ENCODE measurements around the gene PSMD12.

The PSMD12 gene

DNA sequence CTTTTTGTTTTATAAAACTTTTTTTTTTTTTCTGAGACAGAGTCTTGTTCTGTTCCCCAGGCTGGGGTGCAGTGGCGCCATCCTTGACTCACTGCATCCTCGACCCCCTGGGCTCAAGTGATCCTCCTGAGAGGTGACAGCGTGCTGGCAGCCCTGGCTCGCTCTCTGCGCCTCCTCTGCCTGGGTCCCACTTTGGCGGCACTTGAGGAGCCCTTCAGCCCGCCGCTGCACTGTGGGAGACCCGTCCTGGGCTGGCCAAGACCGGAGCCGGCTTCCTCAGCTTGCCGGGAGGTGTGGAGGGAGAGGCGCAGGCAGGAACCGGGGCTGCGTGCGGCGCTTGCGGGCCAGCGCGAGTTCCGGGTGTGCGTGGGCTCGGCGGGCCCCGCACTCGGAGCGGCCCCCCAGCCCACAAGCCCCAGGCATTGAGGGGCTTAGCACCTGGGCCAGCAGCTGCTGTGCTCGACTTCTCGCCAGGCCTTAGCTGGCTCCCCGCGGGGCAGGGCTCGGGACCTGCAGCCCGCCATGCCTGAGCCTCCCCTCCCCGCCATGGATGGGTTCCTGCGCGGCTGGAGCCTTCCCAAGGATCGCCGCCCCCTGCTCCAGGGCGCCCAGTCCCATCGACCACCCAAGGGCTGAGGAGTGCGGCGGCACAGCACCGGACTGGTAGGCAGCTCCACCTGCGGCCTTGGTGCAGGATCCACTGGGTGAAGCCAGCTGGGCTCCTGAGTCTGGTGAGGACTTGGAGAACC lies 71.8 kb downstream of the PSMD12 start:
- no peaks in the 10 kb centered on the region for H3K4me1 ChIP-seq (ENCODE audit: low read depth, poor library complexity, severe bottlenecking)
- H3K9ac ChIP-seq: no peak overlapping the region
- TF ChIP-seq, protein P1, sequence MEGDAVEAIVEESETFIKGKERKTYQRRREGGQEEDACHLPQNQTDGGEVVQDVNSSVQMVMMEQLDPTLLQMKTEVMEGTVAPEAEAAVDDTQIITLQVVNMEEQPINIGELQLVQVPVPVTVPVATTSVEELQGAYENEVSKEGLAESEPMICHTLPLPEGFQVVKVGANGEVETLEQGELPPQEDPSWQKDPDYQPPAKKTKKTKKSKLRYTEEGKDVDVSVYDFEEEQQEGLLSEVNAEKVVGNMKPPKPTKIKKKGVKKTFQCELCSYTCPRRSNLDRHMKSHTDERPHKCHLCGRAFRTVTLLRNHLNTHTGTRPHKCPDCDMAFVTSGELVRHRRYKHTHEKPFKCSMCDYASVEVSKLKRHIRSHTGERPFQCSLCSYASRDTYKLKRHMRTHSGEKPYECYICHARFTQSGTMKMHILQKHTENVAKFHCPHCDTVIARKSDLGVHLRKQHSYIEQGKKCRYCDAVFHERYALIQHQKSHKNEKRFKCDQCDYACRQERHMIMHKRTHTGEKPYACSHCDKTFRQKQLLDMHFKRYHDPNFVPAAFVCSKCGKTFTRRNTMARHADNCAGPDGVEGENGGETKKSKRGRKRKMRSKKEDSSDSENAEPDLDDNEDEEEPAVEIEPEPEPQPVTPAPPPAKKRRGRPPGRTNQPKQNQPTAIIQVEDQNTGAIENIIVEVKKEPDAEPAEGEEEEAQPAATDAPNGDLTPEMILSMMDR (conservative IDR thresholded peaks at IDR 0.05; ENCODE audit: low read depth, low read length): no peak
- H3K79me2 ChIP-seq (ENCODE audit: insufficient read depth, low read depth): no peaks in the 10 kb centered on the region
- no peak overlapping the region for H3K4me2 ChIP-seq
- H3K4me3 ChIP-seq (IDR thresholded peaks at IDR 0.05; ENCODE audit: insufficient read depth, low read depth, low read length): no peak overlapping the region
- no peak overlapping the region for H2AFZ ChIP-seq (ENCODE audit: low read depth)
- no peaks in the 10 kb centered on the region for H4K20me1 ChIP-seq (ENCODE audit: insufficient read depth)
- H3K27ac ChIP-seq: no peak overlapping the region
- H3K27me3 ChIP-seq (ENCODE audit: insufficient read depth, low read depth): no peaks in the 10 kb centered on the region
- H3K36me3 ChIP-seq (ENCODE audit: insufficient read depth): no peaks in the 10 kb centered on the region

DNA sequence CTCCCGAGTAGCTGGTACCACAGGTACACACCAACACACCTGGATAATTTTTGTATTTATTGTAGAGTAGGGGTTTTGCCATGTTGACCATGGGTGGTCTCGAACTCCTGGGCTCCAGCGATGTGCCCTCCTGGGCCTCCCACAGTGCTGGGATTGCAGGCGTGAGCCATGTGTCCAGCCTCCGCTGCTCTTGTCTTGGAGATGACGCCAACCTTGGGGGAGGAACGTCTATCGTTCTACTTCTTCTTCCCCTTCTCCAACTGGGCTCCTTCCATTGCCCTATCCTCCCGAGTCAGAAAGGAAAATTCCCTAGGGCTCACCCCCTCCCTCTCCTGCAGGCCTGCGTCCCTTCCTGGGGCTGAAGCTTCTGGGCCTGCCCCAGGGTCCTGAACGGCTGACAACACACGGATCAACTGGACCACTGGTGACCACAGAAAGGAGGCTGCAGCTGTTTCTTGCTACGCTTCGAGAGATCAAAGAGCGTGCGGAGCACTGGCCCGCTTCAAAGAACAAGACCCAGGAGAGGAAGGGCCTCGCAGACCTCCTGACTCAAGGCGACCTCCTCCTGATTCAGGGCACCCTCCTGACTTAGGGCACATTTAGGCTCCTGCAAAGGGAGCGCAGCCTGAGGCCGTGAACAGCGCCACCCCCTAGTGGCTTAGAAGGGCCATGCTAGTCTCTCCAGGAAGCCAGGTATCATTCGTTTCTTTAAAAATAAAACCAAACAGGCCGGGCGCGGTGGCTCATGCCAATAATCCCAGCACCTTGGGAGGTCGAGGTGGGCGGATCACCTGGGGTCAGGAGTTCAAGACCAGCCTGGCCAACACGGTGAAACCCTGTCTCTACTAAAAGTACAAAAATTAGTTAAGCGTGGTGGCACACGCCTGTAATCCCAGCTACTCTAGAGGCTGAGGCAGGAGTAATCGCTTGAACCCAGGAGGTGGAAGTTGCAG lies 72.8 kb downstream of the PSMD12 start:
- no peaks in the 10 kb centered on the region for H3K79me2 ChIP-seq (ENCODE audit: insufficient read depth, low read depth)
- no peaks in the 10 kb centered on the region for H3K36me3 ChIP-seq (ENCODE audit: insufficient read depth)
- no peak overlapping the region for H3K27ac ChIP-seq
- H3K27me3 ChIP-seq (ENCODE audit: insufficient read depth, low read depth): no peaks in the 10 kb centered on the region
- no peak overlapping the region for H3K9ac ChIP-seq
- H2AFZ ChIP-seq (ENCODE audit: low read depth): peak overlapping the region; percentile 57; the same call in 1 of the 2 replicates
- H3K4me1 ChIP-seq (ENCODE audit: low read depth, poor library complexity, severe bottlenecking): no peaks in the 10 kb centered on the region
- H3K4me3 ChIP-seq (IDR thresholded peaks at IDR 0.05; ENCODE audit: insufficient read depth, low read depth, low read length): no peak overlapping the region
- TF ChIP-seq, protein P1 (conservative IDR thresholded peaks at IDR 0.05; ENCODE audit: low read depth, low read length): peak; percentile 70
- no peaks in the 10 kb centered on the region for H4K20me1 ChIP-seq (ENCODE audit: insufficient read depth)
- H3K4me2 ChIP-seq: no peak overlapping the region

DNA sequence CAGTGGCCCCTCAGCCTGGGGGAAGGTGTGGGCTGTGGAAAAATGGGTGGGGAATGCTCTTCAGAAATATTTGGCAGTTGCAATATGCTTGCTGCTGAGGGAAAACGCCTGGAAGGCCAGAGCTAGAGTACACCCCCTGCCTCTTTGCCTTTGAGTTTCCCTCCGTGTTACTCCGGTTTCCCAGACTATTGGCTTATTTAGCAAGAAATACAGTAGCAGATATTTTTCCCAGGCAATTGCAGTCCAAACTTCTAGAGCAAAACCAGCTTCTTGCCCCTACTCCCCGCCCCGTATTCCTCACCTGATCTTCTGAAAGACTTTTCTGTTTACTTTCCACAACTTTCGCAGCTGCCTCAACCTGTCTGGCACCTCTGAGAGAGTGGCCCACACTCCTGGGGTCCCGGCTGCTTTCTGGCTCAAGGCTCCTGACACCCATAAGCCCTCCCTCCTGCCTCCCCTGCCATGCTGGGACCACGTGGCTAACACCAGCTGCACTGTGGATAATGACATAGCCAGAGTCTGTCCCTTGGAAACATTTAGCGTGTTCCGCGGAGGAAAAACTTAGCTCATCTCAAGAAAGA lies 75.6 kb downstream of the PSMD12 start:
- TF ChIP-seq, protein P1 (conservative IDR thresholded peaks at IDR 0.05; ENCODE audit: low read depth, low read length): no peak
- no peak overlapping the region for H2AFZ ChIP-seq (ENCODE audit: low read depth)
- no peak overlapping the region for H3K27ac ChIP-seq
- no peaks in the 10 kb centered on the region for H3K79me2 ChIP-seq (ENCODE audit: insufficient read depth, low read depth)
- H3K36me3 ChIP-seq (ENCODE audit: insufficient read depth): no peaks in the 10 kb centered on the region
- no peaks in the 10 kb centered on the region for H3K4me1 ChIP-seq (ENCODE audit: low read depth, poor library complexity, severe bottlenecking)
- no peaks in the 10 kb centered on the region for H4K20me1 ChIP-seq (ENCODE audit: insufficient read depth)
- H3K4me2 ChIP-seq: no peak overlapping the region
- H3K4me3 ChIP-seq (IDR thresholded peaks at IDR 0.05; ENCODE audit: insufficient read depth, low read depth, low read length): no peak overlapping the region
- H3K27me3 ChIP-seq (ENCODE audit: insufficient read depth, low read depth): no peaks in the 10 kb centered on the region
- H3K9ac ChIP-seq: no peak overlapping the region

DNA sequence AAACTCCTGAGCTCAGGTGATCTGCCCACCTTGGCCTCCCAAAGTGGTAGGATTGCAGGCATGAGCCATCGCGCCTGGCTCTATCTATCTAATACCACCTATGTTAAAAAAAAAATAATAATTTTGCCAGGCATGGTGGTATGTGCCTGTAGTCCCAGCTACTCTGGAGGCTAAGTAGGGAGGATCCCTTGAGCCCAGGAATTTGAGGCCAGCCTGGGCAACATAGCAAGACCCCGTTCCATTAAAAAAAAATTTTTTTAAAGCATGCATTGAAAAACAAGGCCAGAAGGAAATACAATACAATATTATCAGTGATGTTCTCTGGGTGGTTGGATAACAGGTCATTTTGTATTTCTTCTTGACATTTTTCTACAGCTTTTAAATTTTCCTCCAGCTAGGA lies 76.1 kb downstream of the PSMD12 start:
- no peak overlapping the region for H3K4me2 ChIP-seq

More for the DNA sequence above, 76.1 kb downstream of the PSMD12 start:
- no peaks in the 10 kb centered on the region for H3K79me2 ChIP-seq (ENCODE audit: insufficient read depth, low read depth)
- no peak overlapping the region for H3K9ac ChIP-seq
- no peak overlapping the region for H3K4me3 ChIP-seq (IDR thresholded peaks at IDR 0.05; ENCODE audit: insufficient read depth, low read depth, low read length)
- H4K20me1 ChIP-seq (ENCODE audit: insufficient read depth): no peaks in the 10 kb centered on the region
- no peaks in the 10 kb centered on the region for H3K36me3 ChIP-seq (ENCODE audit: insufficient read depth)
- H2AFZ ChIP-seq (ENCODE audit: low read depth): no peak overlapping the region
- TF ChIP-seq, protein P1 (conservative IDR thresholded peaks at IDR 0.05; ENCODE audit: low read depth, low read length): no peak
- H3K4me1 ChIP-seq (ENCODE audit: low read depth, poor library complexity, severe bottlenecking): no peaks in the 10 kb centered on the region
- H3K27ac ChIP-seq: no peak overlapping the region
- H3K27me3 ChIP-seq (ENCODE audit: insufficient read depth, low read depth): no peaks in the 10 kb centered on the region
